HUES48 (cell line): ENCODE data around the gene UNKL.

Source experiments
- H3K27ac ChIP-seq: one replicate; pipeline ENCODE4 v1.7.0; 2013; ENCODE audit warnings: low read depth, low read length, inconsistent platforms
- H3K27me3 ChIP-seq: 2 replicates; pipeline ENCODE4 v1.6.1; 2013; ENCODE audit warnings: mild to moderate bottlenecking, low read length; ENCODE audit not compliant: control insufficient read depth, insufficient read depth
- H3K36me3 ChIP-seq: 2 replicates; pipeline ENCODE4 v1.6.1; 2013; ENCODE audit warnings: low read length; ENCODE audit not compliant: control insufficient read depth, insufficient read depth
- H3K4me1 ChIP-seq: 2 replicates; pipeline ENCODE4 v1.6.1; 2013; ENCODE audit warnings: mild to moderate bottlenecking, low read length; ENCODE audit not compliant: control insufficient read depth, insufficient read depth
- H3K4me3 ChIP-seq: 2 replicates; pipeline ENCODE4 v1.5.1; 2013; ENCODE audit warnings: mild to moderate bottlenecking, low read depth, low read length
- H3K9ac ChIP-seq: 2 replicates; pipeline ENCODE4 v1.6.1; 2013; ENCODE audit warnings: mild to moderate bottlenecking, low read depth, low read length, moderate library complexity
- H3K9me3 ChIP-seq: 2 replicates; pipeline ENCODE4 v1.6.1; 2013; ENCODE audit warnings: low read length; ENCODE audit not compliant: control insufficient read depth, insufficient read depth

UNKL gene

GRCh38 chr16:1357906-1358566, 56.5 kb downstream of the UNKL start:
- no peaks in the 10 kb centered on the region for H3K9me3 ChIP-seq
- no peak overlapping the region for H3K4me3 ChIP-seq
- H3K27me3 ChIP-seq = no peaks in the 10 kb centered on the region
- H3K9ac ChIP-seq = no peak overlapping the region
- H3K27ac ChIP-seq = no peak overlapping the region
- no peaks in the 10 kb centered on the region for H3K4me1 ChIP-seq
- peaks cover 28% of the 10 kb centered on the region for H3K36me3 ChIP-seq

GRCh38 chr16:1356061-1356900, 58.2 kb downstream of the UNKL start:
- H3K36me3 ChIP-seq = peaks cover 12% of the 10 kb centered on the region
- no peaks in the 10 kb centered on the region for H3K9me3 ChIP-seq
- no peaks in the 10 kb centered on the region for H3K27me3 ChIP-seq
- 0 out of 2 replicates have a peak, but pooled peaks cover 3% of the 10 kb centered on the region for H3K4me1 ChIP-seq
- no peak overlapping the region for H3K27ac ChIP-seq
- H3K9ac ChIP-seq = no peak overlapping the region
- H3K4me3 ChIP-seq = no peak overlapping the region

- no peak overlapping the region for H3K4me3 ChIP-seq
- peaks cover 6% of the 10 kb centered on the region; the same call in 1 of the 2 replicates for H3K36me3 ChIP-seq
- H3K9ac ChIP-seq = no peak overlapping the region; the same call in 1 of the 2 replicates
- H3K27ac ChIP-seq = no peak overlapping the region
- H3K27me3 ChIP-seq = no peaks in the 10 kb centered on the region
- no peaks in the 10 kb centered on the region for H3K9me3 ChIP-seq
- H3K4me1 ChIP-seq = 0 out of 2 replicates have a peak, but pooled peaks cover 3% of the 10 kb centered on the region
Measured at GRCh38 chr16:1355591-1355990, 58.9 kb downstream of the UNKL start.

GRCh38 chr16:1354815-1355540, 59.5 kb downstream of the UNKL start:
- H3K9ac ChIP-seq = no peak overlapping the region
- H3K9me3 ChIP-seq = no peaks in the 10 kb centered on the region
- 0 out of 2 replicates have a peak, but pooled peaks cover 3% of the 10 kb centered on the region for H3K4me1 ChIP-seq
- H3K27me3 ChIP-seq = no peaks in the 10 kb centered on the region
- H3K27ac ChIP-seq = no peak overlapping the region
- peaks cover 8% of the 10 kb centered on the region for H3K36me3 ChIP-seq
- H3K4me3 ChIP-seq = no peak overlapping the region

GRCh38 chr16:1351582-1352362, 62.7 kb downstream of the UNKL start, which contains the start of the genes GNPTG and TSR3:
Gene GNPTG (plus strand): TSS chr16:1351931. CDS start chr16:1351966, 35 bp downstream.
Gene TSR3 (minus strand): TSS chr16:1351878. CDS start chr16:1351804, 74 bp downstream.
- H3K4me1 ChIP-seq = 0 out of 2 replicates have a peak, but pooled peaks cover 3% of the 10 kb centered on the region
- H3K4me3 ChIP-seq = peak within 1 kb of the TSS; percentile 92
- H3K27me3 ChIP-seq = no peaks in the 10 kb centered on the region
- H3K27ac ChIP-seq = no peak within 1 kb of the TSS
- peak within 1 kb of the TSS; percentile 81; the same call in 1 of the 2 replicates for H3K9ac ChIP-seq
- peaks cover 26% of the 10 kb centered on the region for H3K36me3 ChIP-seq
- no peaks in the 10 kb centered on the region for H3K9me3 ChIP-seq

GRCh38 chr16:1351215-1351581, 63.3 kb downstream of the UNKL start:
- H3K9me3 ChIP-seq = no peaks in the 10 kb centered on the region
- H3K9ac ChIP-seq = peak overlapping the region; percentile 81; the same call in 1 of the 2 replicates
- no peaks in the 10 kb centered on the region for H3K27me3 ChIP-seq
- H3K4me1 ChIP-seq = 0 out of 2 replicates have a peak, but pooled peaks cover 3% of the 10 kb centered on the region
- peak overlapping the region; percentile 92 for H3K4me3 ChIP-seq
- H3K27ac ChIP-seq = no peak overlapping the region
- H3K36me3 ChIP-seq = peaks cover 26% of the 10 kb centered on the region

- H3K27ac ChIP-seq = no peak overlapping the region
- H3K27me3 ChIP-seq = no peaks in the 10 kb centered on the region
- H3K9me3 ChIP-seq = no peaks in the 10 kb centered on the region
- peak overlapping the region; percentile 92 for H3K4me3 ChIP-seq
- no peak overlapping the region for H3K9ac ChIP-seq
- H3K36me3 ChIP-seq = peaks cover 26% of the 10 kb centered on the region
- 0 out of 2 replicates have a peak, but pooled peaks cover 3% of the 10 kb centered on the region for H3K4me1 ChIP-seq
Measured at GRCh38 chr16:1350691-1351090, 63.8 kb downstream of the UNKL start.

- peaks cover 26% of the 10 kb centered on the region for H3K36me3 ChIP-seq
- H3K4me3 ChIP-seq = no peak overlapping the region
- 0 out of 2 replicates have a peak, but pooled peaks cover 3% of the 10 kb centered on the region for H3K4me1 ChIP-seq
- H3K9me3 ChIP-seq = no peaks in the 10 kb centered on the region
- H3K27ac ChIP-seq = no peak overlapping the region
- H3K9ac ChIP-seq = no peak overlapping the region
- H3K27me3 ChIP-seq = no peaks in the 10 kb centered on the region
Measured at GRCh38 chr16:1349951-1350350, 64.6 kb downstream of the UNKL start.

- Histone ChIP-seq H3K4me3 (no peak overlapping the region), H3K9me3 (no peaks in the 10 kb centered on the region), H3K27ac (no peak overlapping the region), H3K4me1 (0 out of 2 replicates have a peak, but pooled peaks cover 3% of the 10 kb centered on the region), H3K27me3 (no peaks in the 10 kb centered on the region), H3K36me3 (peaks cover 26% of the 10 kb centered on the region), H3K9ac (no peak overlapping the region)
Measured at GRCh38 chr16:1349351-1349750, 65.2 kb downstream of the UNKL start.

- H3K4me3 ChIP-seq = no peak overlapping the region
- H3K9ac ChIP-seq = no peak overlapping the region
Measured at GRCh38 chr16:1348926-1349325, 65.6 kb downstream of the UNKL start.

More at GRCh38 chr16:1348926-1349325, 65.6 kb downstream of the UNKL start:
- Histone ChIP-seq H3K4me1 (0 out of 2 replicates have a peak, but pooled peaks cover 3% of the 10 kb centered on the region), H3K27me3 (no peaks in the 10 kb centered on the region), H3K36me3 (peaks cover 26% of the 10 kb centered on the region), H3K9me3 (no peaks in the 10 kb centered on the region), H3K27ac (no peak overlapping the region)
